Keratinocyte (primary cell): ENCODE data around the gene UPF1. TPM values are rescaled to one million over a fixed set of nuclear protein-coding genes. Genes with fewer than 3 reads are reported as not detected.

Source experiments
- DNase-seq: peaks from one replicate; pipeline ENCODE4 v3.0.0-alpha.2; 2011; ENCODE audit warnings: low read depth, missing footprints, low spot score
- FAIRE-seq: peaks from 2 replicates; lab custom pipeline; 2011; peaks lifted over from hg19 to GRCh38; lab: Jason Lieb, UNC
- H2AFZ ChIP-seq: 2 replicates; pipeline ENCODE4 v1.6.0; 2012; ENCODE audit warnings: low read length, control low read depth, inconsistent platforms; ENCODE audit not compliant: control insufficient read depth
- H3K27ac ChIP-seq: 2 replicates; pipeline ENCODE4 v1.5.1; 2011; ENCODE audit warnings: low read length; ENCODE audit not compliant: control insufficient read depth, insufficient read depth
- H3K27me3 ChIP-seq: 3 replicates; pipeline ENCODE4 v1.6.0; 2011; ENCODE audit warnings: low read length; ENCODE audit not compliant: control insufficient read depth, insufficient read depth; ENCODE audit errors: extremely low read depth
- H3K36me3 ChIP-seq, 2 experiments: 2 replicates in 1 of 2; 3 replicates in 1 of 2; pipeline ENCODE4 v1.5.1; 2011; ENCODE audit warnings: low read length in 2 of 2, mild to moderate bottlenecking in 1 of 2; ENCODE audit not compliant: control insufficient read depth in 2 of 2, insufficient read depth in 2 of 2; ENCODE audit errors: extremely low read depth in 1 of 2
- H3K4me1 ChIP-seq: 3 replicates; pipeline ENCODE4 v1.5.1; 2011; ENCODE audit warnings: low read length; ENCODE audit not compliant: control insufficient read depth, insufficient read depth; ENCODE audit errors: extremely low read depth
- H3K4me2 ChIP-seq: 3 replicates; pipeline ENCODE4 v1.6.0; 2011; ENCODE audit warnings: low read depth, low read length; ENCODE audit not compliant: control insufficient read depth, insufficient read depth; ENCODE audit errors: extremely low read depth
- H3K4me3 ChIP-seq, 3 experiments: fragments of 200-600 bp in 1 of 3; sonication (generic) in 1 of 3; 2 replicates in 2 of 3; 3 replicates in 1 of 3; pipeline ENCODE4 v1.5.1; 2011 to 2016; ENCODE audit warnings: low read length in 3 of 3, mild to moderate bottlenecking in 3 of 3, control low read depth in 2 of 3, inconsistent platforms in 1 of 3, low read depth in 1 of 3, mixed read lengths in 1 of 3, mixed run types in 1 of 3, moderate library complexity in 1 of 3; ENCODE audit not compliant: control insufficient read depth in 2 of 3, insufficient read depth in 2 of 3; ENCODE audit errors: extremely low read depth in 1 of 3
- H3K79me2 ChIP-seq: 2 replicates; pipeline ENCODE4 v1.6.0; 2012; ENCODE audit warnings: low read length; ENCODE audit not compliant: control insufficient read depth, insufficient read depth
- H3K9ac ChIP-seq: 3 replicates; pipeline ENCODE4 v1.6.0; 2011; ENCODE audit warnings: low read length; ENCODE audit not compliant: control insufficient read depth, insufficient read depth; ENCODE audit errors: extremely low read depth
- H3K9me1 ChIP-seq: 3 replicates; pipeline ENCODE4 v1.6.0; 2011; ENCODE audit warnings: low read length; ENCODE audit not compliant: control insufficient read depth, insufficient read depth; ENCODE audit errors: extremely low read depth
- H3K9me3 ChIP-seq: 2 replicates; pipeline ENCODE4 v1.5.1; 2012; ENCODE audit warnings: low read depth, low read length; ENCODE audit not compliant: control insufficient read depth
- H4K20me1 ChIP-seq: 3 replicates; pipeline ENCODE4 v1.6.0; 2011; ENCODE audit warnings: low read length; ENCODE audit not compliant: control insufficient read depth, insufficient read depth; ENCODE audit errors: extremely low read depth
- EZH2 ChIP-seq: IDR thresholded peaks from one replicate; pipeline ENCODE4 v1.6.1; 2012; ENCODE audit warnings: inconsistent platforms, mild to moderate bottlenecking, low read length, moderate library complexity
- dilution Hi-C: fragments of 300-500 bp; cut with MboI; formaldehyde crosslinking; loops from one replicate; pipeline ENCODE4 v1.7.0; 2020; ENCODE audit warnings: low sequenced_read_pairs; ENCODE audit not compliant: extremely low pct_ligation_motif_present
- polyA plus RNA-seq, 5 experiments: library from polyadenylated mRNA; depleted of rRNA in 3 of 5; stranded (reverse) in 3 of 5; stranded (forward) in 1 of 5; unstranded in 1 of 5; fragments of >200 nt; gene quantifications; 1 replicate in 1 of 5; 2 replicates in 3 of 5; 3 replicates in 1 of 5; pipeline versions ENCODE4 v1.2.1 to v1.2.3, GENCODE V29; 2011 to 2012; ENCODE audit warnings: missing spikeins in 2 of 5, low read depth in 1 of 5, low replicate concordance in 1 of 5
- TF ChIP-seq, protein P1 (sequence below), 3 experiments: IDR thresholded peaks in 1 of 3; conservative IDR thresholded peaks in 1 of 3; optimal IDR thresholded peaks in 1 of 3; 2 replicates in 2 of 3; 3 replicates in 1 of 3; pipeline versions ENCODE3 to v1.5.1; 2011; ENCODE audit warnings: low read length in 3 of 3, mild to moderate bottlenecking in 3 of 3, moderate library complexity in 2 of 3, control low read depth in 1 of 3, inconsistent platforms in 1 of 3; ENCODE audit not compliant: insufficient read depth in 2 of 3; ENCODE audit errors: extremely low read depth in 1 of 3

UPF1 gene
- polyA plus RNA-seq, 1 donor (not counting 4 experiments of a cell fraction or from before 2014, with no cell fraction given) = 33.7 TPM

DNA sequence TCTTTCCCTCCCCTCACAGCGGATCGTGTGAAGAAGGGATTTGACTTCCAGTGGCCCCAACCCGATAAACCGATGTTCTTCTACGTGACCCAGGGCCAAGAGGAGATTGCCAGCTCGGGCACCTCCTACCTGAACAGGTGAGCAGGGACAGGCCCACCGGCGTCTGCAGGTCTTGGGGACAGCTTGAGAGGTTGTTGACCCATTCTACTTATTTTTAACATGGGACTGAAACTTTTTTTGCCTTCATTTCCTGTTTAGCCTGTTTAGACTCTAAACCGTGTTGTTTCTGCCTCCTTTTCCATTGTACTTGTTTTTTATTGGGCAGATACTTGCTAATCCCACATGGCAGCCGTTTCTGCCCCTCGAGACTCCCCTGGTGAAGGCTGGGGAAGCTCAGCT, 28.5 kb downstream of the UPF1 start:
- Histone ChIP-seq H3K79me2 (peaks cover 9% of the 10 kb centered on the region), H4K20me1 (peaks cover 11% of the 10 kb centered on the region), H3K4me1 (no peaks in the 10 kb centered on the region), H3K9ac (no peak overlapping the region), H3K36me3 (peaks cover 64 to 71% of the 10 kb centered on the region in 2 experiments), H2AFZ (no peak overlapping the region), H3K4me3 (no peak overlapping the region), H3K9me3 (no peaks in the 10 kb centered on the region), H3K27ac (no peak overlapping the region), H3K9me1 (no peaks in the 10 kb centered on the region), H3K4me2 (no peak overlapping the region), H3K27me3 (no peaks in the 10 kb centered on the region)
- DNase-seq = no peak
- TF ChIP-seq EZH2 = no peak
- TF ChIP-seq, protein P1, sequence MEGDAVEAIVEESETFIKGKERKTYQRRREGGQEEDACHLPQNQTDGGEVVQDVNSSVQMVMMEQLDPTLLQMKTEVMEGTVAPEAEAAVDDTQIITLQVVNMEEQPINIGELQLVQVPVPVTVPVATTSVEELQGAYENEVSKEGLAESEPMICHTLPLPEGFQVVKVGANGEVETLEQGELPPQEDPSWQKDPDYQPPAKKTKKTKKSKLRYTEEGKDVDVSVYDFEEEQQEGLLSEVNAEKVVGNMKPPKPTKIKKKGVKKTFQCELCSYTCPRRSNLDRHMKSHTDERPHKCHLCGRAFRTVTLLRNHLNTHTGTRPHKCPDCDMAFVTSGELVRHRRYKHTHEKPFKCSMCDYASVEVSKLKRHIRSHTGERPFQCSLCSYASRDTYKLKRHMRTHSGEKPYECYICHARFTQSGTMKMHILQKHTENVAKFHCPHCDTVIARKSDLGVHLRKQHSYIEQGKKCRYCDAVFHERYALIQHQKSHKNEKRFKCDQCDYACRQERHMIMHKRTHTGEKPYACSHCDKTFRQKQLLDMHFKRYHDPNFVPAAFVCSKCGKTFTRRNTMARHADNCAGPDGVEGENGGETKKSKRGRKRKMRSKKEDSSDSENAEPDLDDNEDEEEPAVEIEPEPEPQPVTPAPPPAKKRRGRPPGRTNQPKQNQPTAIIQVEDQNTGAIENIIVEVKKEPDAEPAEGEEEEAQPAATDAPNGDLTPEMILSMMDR (optimal IDR thresholded peaks at IDR 0.05 in 1 of 3, IDR thresholded peaks at IDR 0.05 in 1 of 3, conservative IDR thresholded peaks at IDR 0.05 in 1 of 3; ENCODE audit: extremely low read depth in 1 of 3, insufficient read depth in 2 of 3, low read length in 3 of 3) = no peak
- FAIRE-seq = no peak
- dilution Hi-C loops = no loop called here

DNA sequence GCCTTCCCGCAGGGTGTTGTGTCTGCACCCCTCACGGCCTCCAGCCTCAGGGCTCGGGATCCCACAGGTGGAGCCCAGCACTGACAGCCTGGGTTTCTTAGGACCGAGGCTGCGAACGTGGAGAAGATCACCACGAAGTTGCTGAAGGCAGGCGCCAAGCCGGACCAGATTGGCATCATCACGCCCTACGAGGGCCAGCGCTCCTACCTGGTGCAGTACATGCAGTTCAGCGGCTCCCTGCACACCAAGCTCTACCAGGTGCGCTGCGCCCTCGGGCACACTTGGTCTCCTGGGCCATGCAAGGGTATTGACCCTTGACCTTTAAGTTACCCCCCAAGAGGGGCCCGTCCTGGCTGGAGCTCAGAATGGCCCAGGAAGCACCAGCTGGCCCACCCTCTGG, 29.0 kb downstream of the UPF1 start:
- Histone ChIP-seq H2AFZ (no peak overlapping the region), H3K9ac (no peak overlapping the region), H3K36me3 (peaks cover 66 to 71% of the 10 kb centered on the region in 2 experiments), H3K4me2 (no peak overlapping the region), H4K20me1 (peaks cover 11% of the 10 kb centered on the region), H3K4me3 (no peak overlapping the region), H3K27ac (no peak overlapping the region), H3K9me1 (no peaks in the 10 kb centered on the region), H3K27me3 (no peaks in the 10 kb centered on the region), H3K79me2 (peaks cover 8% of the 10 kb centered on the region), H3K9me3 (no peaks in the 10 kb centered on the region), H3K4me1 (no peaks in the 10 kb centered on the region)
- TF ChIP-seq, protein P1 (optimal IDR thresholded peaks at IDR 0.05 in 1 of 3, IDR thresholded peaks at IDR 0.05 in 1 of 3, conservative IDR thresholded peaks at IDR 0.05 in 1 of 3; ENCODE audit: extremely low read depth in 1 of 3, insufficient read depth in 2 of 3, low read length in 3 of 3) = no peak
- TF ChIP-seq EZH2 = no peak
- FAIRE-seq (no peak), DNase-seq (no peak)
- dilution Hi-C loops = no loop called here
